ENCODE data around the gene TADA2B. TPM values are rescaled to one million over a fixed set of nuclear protein-coding genes. Genes with fewer than 3 reads are reported as not detected.

The TADA2B gene
- total and polyA plus RNA-seq, 2 of the 4 experiments (the other 2 are of a cell fraction) = 6.1 to 8.6 TPM

DNA sequence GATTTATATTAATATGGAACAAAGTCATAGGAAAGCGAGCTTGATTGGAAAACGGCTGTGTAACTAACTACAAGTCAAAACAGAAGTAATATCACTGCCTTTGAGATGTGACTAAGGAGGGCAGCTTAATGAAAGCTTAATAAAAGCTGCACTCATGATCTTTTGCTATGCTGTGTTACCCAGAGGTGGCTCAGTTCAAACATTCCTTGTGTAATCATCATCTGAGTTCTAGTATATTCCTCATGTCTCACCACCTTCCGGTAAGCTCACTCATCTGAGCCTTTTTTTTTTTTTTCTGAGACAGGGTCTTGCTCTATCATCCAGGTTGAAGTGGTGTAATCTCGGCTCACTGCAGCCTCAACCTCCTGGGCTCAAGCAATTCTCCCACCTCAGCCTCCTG is 19.6 kb downstream of the TADA2B start:
- dilution Hi-C loops (cut with HindIII; ENCODE audit: low sequenced_read_pairs, unreplicated experiment) = no loop called here
- no TSS peak for BruUV-seq (replicated peaks)
- H3K27me3 ChIP-seq (ENCODE audit: control insufficient read depth, insufficient read depth, low read length) = no peaks in the 10 kb centered on the region
- H2BK15ac ChIP-seq (ENCODE audit: low read depth, low read length) = no peak overlapping the region
- peaks cover 3% of the 10 kb centered on the region; the same call in 1 of the 2 replicates for H3K9me1 ChIP-seq (ENCODE audit: insufficient read depth, low read length)
- no peak overlapping the region for H2AK5ac ChIP-seq (ENCODE audit: low read depth, low read length)
- H2BK20ac ChIP-seq (ENCODE audit: low read depth, low read length) = no peak overlapping the region
- no peaks in the 10 kb centered on the region for H3K9me3 ChIP-seq (ENCODE audit: control insufficient read depth, insufficient read depth, low read length)
- peaks cover 4% of the 10 kb centered on the region; the same call in 1 of the 2 replicates for H3K4me1 ChIP-seq (ENCODE audit: control insufficient read depth, insufficient read depth, low read length)
- H4K8ac ChIP-seq (ENCODE audit: low read depth in 2 of 2, low read length in 2 of 2) = no peak overlapping the region
- no peak overlapping the region for H2BK120ac ChIP-seq (ENCODE audit: low read depth, low read length)
- in situ Hi-C loops (cut with MboI; ENCODE audit: low sequenced_read_pairs) = no loop called here
- H3K79me1 ChIP-seq (ENCODE audit: low read depth in 1 of 2, low read length in 2 of 2) = peaks cover 44 to 58% of the 10 kb centered on the region in 2 experiments
- CTCF ChIA-PET = interaction anchor here (0.6 kb wide), 1 partner anchor 146 kb away, joined by 3 read pairs; no protein-coding TSS in a partner anchor
- H2AK9ac ChIP-seq (replicated peaks; ENCODE audit: low read depth, low read length, poor library complexity) = no peak overlapping the region
- no peak for ATAC-seq (ENCODE audit: low read depth)
- H3K9ac ChIP-seq (ENCODE audit: low read depth, low read length) = no peak overlapping the region
- no peak for DNase-seq
- no peak overlapping the region for H3K23ac ChIP-seq (ENCODE audit: low read depth, low read length)
- no peak for TF ChIP-seq POLR2A (IDR thresholded peaks at IDR 0.05; ENCODE audit: low read depth, low read length)
- no peak overlapping the region for H3K4me3 ChIP-seq (ENCODE audit: insufficient read depth, low read depth, low read length)
- intact Hi-C loops (cut with micrococcal nuclease) = no loop called here
- peaks cover 43% of the 10 kb centered on the region for H3K36me3 ChIP-seq (ENCODE audit: control insufficient read depth, insufficient read depth, low read length)
- no peak overlapping the region for H4K91ac ChIP-seq (ENCODE audit: insufficient read depth, low read depth, low read length)
- no peak overlapping the region for H3K27ac ChIP-seq (ENCODE audit: insufficient read depth, low read length)
- H4K20me1 ChIP-seq (ENCODE audit: insufficient read depth, low read length) = peaks cover 23% of the 10 kb centered on the region
- H3K18ac ChIP-seq (ENCODE audit: low read depth, low read length) = no peak overlapping the region
- no peak overlapping the region for H3K4me2 ChIP-seq (ENCODE audit: low read depth, low read length)
- H2BK5ac ChIP-seq (ENCODE audit: low read depth, low read length, poor library complexity, severe bottlenecking) = no peak overlapping the region
- no peak overlapping the region for H3K56ac ChIP-seq (ENCODE audit: extremely low read depth, insufficient read depth, low read length)
- H3K4ac ChIP-seq (ENCODE audit: low read depth, low read length) = no peak overlapping the region
- H2AFZ ChIP-seq (replicated peaks; ENCODE audit: low read length, poor library complexity) = no peak overlapping the region
- H4K5ac ChIP-seq (ENCODE audit: low read depth, low read length) = no peak overlapping the region
- H3K14ac ChIP-seq (replicated peaks; ENCODE audit: low read depth, low read length) = no peak overlapping the region
- WGBS, 2 experiments (ENCODE audit: extremely low coverage in 2 of 2, insufficient read length in 1 of 2) = no CpG with 5 or more reads among the region's 4 CpGs
- POLR2A ChIA-PET (ENCODE audit: unreplicated experiment) = no interaction called here

Measured in IMR-90 (cell line).